22Rv1 (cell line): Measurements from ENCODE around the gene OR5D18.

Source experiments
- ZFX ChIP-seq: fragments of 450-650 bp; IDR thresholded peaks from 2 replicates; pipeline ENCODE4 v1.6.1; 2017; ENCODE audit warnings: antibody characterized with exemption, borderline replicate concordance
- TF ChIP-seq, protein P1 (sequence below): fragments of 450-650 bp; IDR thresholded peaks from 2 replicates; pipeline ENCODE4 v1.5.1; 2017; ENCODE audit warnings: mild to moderate bottlenecking

DNA sequence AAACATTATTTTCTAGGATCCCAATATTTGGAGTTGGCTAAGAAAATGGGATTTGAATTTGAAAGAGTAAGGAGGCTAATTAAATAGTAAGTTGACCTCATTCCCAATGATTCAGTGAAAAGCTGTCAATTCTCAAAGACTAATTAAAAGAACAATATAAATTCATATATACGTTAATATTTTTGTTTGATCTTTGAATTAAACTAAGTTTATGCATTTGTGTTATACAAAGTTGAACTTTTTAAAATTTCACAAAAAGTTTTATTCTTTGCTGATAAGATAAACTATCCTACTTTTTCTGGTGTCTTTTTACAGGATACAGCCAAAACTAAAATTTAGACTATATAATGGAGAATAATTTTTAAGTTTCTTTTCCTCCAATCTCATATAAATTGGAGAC is 8.4 kb upstream of the OR5D18 start, which contains the start of gene OR5L1:
- TF ChIP-seq, protein P1, sequence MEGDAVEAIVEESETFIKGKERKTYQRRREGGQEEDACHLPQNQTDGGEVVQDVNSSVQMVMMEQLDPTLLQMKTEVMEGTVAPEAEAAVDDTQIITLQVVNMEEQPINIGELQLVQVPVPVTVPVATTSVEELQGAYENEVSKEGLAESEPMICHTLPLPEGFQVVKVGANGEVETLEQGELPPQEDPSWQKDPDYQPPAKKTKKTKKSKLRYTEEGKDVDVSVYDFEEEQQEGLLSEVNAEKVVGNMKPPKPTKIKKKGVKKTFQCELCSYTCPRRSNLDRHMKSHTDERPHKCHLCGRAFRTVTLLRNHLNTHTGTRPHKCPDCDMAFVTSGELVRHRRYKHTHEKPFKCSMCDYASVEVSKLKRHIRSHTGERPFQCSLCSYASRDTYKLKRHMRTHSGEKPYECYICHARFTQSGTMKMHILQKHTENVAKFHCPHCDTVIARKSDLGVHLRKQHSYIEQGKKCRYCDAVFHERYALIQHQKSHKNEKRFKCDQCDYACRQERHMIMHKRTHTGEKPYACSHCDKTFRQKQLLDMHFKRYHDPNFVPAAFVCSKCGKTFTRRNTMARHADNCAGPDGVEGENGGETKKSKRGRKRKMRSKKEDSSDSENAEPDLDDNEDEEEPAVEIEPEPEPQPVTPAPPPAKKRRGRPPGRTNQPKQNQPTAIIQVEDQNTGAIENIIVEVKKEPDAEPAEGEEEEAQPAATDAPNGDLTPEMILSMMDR: no peak
- TF ChIP-seq ZFX: no peak
